HG03196 (cell line): ENCODE data around the gene CSNK1G2.

Experiments
- ATAC-seq: cut with Tn5 transposase; IDR thresholded peaks from one replicate; pipeline ENCODE4 v1.9.1; 2021; ENCODE audit not compliant: unreplicated experiment

CSNK1G2 gene

DNA sequence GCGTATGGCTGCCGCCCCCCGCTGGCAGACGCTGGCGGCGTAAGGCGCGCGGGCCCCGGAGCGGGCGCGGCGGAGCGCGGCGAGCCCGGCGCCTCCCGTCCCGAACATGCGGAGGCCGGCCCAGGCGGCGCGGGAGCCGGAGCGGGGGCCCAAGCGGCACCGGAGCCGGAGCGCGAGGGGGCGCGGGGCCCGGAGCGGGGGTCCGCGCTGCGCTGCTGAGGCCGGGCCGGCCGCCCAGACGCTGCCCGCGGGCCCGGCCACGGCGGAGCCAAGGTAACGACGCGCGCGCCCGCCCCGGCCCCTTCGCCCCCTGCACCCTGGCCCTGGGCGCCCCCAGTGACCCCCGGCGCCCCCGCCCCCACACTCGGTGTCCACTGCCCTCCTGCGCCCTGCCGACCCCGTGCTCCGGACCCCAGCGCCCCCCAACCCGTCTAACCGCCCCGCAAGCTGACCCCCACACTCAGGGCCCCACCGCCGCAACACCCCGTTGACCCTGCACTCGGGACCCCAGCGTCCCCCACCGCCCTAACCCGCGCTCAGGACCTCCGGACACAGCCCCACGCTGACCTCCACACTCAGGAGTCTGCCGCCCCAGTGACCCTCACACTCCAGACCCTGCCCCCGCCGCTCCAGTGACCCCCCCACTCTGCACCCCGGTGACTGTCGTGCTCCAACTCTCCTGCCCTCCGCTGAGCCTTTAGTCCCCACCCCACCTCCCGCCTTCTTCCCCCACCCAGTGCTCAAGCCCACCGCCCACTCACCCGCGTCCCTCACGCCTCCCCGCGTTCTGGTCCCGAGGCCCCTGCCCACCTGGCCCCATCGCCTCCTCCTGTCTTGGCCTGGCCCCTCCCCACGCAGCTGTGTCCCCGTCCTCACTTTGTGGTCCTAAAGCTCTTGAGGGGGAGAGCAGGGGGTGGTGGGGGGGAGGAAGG lies at the start of gene CSNK1G2:
TSS of gene CSNK1G2 (plus strand) at position 27 of the 932 bp plus-strand sequence. CDS start 28,601 bp downstream, outside the sequence.
- peak; percentile 44 for ATAC-seq

DNA sequence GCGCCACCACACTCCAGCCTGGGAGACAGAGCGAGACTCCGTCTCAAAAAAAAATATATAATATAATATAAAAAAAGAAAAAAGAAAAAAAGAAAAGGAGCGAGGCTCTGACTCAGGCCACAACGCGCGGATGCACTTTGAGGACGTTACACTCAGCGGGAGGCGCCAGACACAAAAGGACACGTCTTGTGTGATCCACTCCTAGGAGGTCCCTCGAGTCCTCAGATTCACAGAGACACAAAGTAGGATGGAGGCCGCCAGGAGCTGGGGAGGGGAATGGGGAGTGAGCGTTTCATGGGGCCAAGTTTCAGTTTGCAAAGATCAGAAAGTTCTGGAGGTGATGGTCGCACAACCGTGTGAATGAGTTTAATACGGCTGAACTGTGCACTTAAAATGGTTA lies 47.2 kb upstream of the CSNK1G2 start:
- ATAC-seq, result no peak

DNA sequence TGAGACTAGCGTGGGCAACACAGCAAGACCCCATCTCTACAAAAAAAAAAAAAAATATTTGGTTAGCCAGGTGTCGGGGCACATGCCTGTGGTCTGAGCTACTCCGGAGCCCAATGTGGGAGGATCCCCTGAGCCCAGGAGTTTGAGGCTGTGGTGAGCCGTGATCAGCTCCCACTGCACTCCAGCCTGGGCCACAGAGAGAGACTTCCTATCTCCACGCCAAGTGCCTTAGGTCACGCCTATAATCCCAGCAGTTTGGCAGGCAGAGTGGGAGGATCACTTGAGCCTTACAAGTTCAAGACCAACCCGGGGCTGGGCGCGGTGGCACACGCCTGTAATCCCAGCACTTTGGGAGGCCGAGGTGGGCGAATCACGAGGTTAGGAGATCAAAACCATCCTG lies 44.5 kb upstream of the CSNK1G2 start:
- ATAC-seq, result no peak

DNA sequence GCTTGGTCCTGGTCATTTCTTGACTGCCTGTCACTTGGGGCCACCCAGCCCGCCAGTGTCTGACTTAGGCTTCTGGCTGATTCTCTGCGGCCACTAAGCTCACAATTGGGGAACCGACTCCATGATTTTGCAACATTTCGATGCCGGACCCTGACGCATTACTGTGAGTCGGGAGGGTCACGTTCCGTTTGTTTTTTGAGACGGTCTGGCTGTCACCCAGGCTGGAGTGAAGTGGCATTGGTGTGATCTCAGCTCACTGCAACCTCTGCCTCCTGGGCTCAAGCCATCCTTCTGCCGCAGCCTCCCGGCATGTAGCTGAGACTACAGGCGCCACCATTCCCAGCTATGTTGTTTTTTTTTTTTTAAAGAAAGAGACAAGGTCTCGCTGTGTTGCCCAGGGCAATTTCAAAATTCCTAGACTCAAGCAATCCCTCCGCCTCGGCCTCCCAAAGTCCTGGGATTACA lies 39.0 kb upstream of the CSNK1G2 start:
- ATAC-seq, result no peak

DNA sequence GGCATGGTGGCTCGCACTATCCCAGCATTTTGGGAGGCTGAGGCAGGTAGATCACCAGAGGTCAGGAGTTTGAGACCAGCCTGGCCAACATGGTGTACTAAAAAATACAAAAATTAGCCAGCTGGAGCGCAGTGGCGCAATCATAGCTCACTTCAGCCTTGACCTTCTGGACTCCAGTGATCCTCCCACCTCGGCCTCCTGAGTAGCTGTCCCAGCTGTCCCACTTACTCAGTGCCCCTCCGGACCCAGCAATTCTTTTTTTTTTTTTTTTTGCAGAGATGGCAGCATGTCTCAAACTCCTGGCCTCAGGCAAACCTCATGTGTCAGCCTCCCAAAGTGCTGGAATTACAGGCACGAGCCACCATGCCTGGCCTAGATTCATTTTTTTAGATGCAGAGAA lies 38.0 kb upstream of the CSNK1G2 start:
- ATAC-seq, result no peak

DNA sequence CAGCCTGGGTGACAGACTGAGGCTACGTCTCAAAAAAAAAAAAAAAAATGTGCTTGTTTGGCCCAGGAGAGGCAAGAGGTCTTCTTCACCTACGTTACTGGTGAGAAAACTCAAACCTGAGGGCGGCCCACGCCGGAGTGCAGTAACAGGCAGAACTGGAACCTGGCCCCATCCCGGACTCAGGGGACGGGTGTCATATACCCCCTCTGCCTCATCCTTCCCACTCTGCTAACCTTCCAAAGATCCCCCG lies 36.2 kb upstream of the CSNK1G2 start:
- ATAC-seq, result no peak

DNA sequence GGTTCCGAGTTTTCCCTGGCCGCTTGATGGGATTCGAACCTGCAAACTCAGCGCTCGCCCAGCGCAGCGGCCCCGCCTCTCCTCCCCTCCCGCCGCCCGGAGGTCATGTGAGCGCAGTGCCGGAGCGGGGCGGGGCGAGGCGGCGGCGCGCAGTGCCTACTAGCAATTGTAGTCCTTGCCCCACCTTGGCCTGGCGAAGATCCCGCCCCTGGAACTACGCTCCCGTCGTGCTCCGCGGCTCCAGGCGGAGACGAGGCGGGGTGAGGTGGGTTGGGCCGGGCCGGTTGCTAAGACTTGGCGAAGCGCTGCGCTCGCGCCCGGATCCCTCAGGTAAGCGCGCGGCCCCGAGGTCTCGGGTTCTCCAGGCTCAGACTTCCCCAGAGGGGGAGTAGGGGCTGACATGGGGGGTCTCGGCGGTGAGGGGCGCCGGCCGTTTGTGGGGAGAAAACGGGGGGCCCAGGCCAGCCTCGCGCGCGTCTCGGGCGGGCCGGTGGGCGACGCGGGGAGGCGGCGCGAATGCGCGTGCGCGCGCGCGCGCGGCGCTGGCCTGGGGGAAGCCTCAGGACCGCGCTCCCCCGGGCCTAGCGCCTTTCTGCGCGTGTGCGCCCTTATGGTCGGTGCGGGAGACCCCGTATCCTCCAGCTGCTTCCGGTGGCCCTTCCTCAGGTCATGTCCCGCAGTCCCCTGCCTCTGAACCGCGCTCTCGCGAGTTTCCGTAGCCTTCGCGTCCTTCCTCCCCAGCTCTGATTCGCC lies 35.7 kb upstream of the CSNK1G2 start, which contains the start of the genes ADAT3 and SCAMP4:
TSS of gene ADAT3 (plus strand) at position 290 of the 753 bp plus-strand sequence. CDS start 6,649 bp downstream, outside the sequence.
TSS of gene SCAMP4 (plus strand) at position 290 of the 753 bp plus-strand sequence. CDS start 9,621 bp downstream, outside the sequence.
- peak; percentile 80 for ATAC-seq

DNA sequence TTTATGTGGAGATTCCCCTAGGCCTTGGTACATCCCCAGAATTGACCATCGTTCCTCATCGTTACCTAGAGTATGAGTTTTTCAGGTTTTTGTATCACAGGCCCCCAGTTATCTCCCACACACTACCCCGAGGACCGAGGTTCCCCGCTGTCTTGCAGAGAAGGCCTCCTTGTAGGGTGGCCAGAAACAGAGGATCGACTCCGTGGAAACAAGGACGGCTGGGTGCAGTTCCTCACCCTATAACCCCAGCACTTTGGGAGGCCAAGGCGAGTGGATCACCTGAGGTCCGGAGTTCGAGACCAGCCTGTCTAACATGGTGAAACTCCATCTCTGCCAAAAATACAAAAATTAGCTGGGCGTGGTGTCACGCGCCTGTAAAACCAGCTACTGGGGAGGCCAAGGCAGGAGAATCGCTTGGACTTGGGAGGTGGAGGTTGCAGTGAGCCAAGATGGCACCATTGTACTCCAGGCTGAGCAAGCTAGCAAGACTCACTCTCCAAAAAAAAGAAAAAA lies 35.1 kb upstream of the CSNK1G2 start:
- no peak for ATAC-seq

DNA sequence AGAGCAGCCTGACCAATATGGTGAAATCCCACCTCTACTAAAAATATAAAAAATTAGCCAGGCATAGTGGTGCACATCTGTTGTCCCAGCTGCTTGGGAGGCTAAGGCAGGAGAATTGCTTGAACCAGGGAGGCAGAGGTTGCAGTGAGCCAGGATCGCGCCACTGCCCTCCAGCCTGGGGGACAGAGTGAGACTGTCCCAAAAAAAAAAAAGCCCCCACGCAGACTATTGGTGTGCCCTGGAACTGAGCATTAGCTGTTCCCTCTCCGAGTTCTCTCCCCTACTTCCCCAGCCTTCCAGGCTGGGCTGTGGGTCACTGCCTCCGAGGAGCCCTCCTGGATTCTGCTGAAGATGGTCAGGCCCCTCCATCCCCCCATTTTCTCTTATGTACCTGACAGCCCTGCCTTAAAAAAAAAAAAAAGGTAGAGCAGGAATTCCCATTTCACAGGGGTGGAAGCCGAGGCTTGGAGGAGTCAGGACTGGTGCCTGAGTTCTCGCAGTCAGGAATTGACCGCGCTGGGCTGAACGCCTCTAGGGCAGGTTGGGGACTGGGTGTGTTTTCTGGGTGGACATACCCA lies 33.9 kb upstream of the CSNK1G2 start:
- no peak for ATAC-seq

DNA sequence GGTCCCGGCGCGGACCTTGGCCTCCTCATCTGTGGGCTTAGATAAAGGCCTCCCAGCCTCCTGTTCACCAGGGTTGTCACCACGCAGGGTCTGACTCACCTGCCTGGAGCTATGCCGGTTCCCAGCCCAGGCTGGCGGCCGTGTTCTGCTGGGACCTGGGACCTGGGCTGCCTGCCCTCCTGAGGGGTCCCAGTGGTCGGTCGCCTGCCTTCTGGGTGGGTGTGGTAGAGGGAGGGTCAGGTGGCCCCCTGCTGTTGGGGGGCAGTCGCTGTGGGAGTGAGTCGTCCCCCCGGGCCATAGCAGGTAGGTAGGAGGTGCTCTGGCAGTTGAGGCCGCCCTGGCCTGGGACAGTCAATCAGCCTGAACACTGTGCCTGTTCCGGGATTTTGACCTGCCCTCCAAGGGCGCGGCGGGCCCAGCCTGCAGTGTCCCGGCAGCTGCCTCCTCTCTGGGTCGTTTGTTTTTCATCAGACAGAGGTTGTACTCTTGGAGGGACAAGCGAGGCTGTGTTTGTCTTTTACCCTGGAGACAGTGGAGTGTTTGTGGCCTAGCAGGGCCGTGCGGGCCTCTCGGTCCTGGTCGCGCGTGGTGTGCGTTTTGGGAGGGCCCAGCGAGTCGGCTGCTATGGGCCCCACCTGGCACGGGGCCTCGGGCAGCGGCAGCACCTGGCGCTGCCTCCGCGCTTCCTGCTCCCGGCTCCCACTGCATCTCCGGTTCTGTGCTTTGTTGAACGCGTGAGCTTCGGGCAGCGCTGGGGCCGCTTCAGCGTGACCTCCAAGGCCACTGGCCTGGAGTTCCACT lies 33.2 kb upstream of the CSNK1G2 start:
- no peak for ATAC-seq

DNA sequence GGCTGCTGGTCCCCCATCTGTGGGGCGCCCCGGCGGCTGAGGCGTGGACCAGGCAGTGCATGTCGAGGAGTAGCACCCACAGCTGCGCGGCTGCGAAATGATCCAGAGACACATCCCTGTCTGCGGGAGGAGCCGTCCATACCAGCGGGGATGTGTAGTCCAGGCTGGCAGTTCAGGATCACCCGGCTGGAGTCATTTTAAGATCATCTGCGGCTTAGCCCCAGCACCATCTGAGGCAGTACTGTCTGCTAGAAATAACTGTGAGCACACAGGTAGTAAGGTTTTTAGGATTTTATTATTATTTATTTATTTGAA lies 32.7 kb upstream of the CSNK1G2 start:
- ATAC-seq, result no peak

DNA sequence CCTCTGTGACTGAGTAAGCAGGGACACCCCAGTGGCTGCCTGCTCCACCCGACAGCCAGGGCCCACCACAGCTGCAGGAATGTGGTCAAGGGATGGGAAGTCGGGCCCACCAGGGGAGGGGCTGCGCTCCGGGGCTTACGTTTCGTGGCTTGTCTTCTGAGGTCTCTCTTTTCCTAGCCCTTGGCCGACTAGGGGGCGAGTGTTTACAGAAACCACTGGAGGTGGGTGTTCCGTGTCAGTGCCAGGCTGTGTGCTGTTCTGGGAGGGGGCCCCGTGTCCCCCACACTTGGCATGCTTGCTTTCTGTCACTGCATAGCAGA lies 31.3 kb upstream of the CSNK1G2 start:
- no peak for ATAC-seq

DNA sequence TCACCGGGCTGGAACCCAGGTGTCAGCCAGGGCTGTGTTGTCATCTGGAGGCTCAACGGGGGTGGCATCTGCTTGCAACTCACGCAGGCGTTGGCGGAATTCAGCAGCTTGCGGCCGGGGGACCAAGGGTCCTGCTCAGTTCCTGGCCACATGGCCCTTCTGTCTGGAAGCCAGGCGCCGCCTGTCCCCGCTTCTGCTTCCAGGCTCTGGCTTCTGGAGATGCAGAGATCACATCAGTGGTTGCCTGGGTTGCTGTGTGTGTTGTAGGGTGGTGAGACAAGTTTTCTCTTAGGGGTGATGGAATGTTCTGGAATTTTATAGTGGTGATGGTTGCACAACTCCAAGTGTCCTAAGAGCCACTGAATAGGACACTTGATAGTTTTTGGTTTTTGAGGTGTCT lies 30.8 kb upstream of the CSNK1G2 start:
- ATAC-seq, result no peak

DNA sequence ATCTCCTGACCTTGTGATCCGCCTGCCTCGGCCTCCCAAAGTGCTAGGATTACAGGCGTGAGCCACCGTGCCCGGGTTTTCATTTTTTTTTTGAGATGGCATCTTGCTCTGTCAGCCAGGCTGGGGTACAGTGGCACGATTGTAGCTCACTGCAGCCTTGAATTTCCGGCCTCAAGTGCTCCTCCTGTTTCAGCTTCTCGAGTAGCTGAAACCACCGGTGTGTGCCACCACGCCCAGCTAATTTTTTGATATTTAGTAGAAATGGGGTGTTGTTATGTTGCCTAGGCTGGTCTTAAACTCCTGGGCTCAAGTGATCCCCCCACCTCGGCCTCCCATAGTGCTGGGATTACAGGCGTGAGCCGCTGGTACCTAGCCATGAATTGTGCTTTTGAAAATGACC lies 29.9 kb upstream of the CSNK1G2 start:
- ATAC-seq, result no peak

DNA sequence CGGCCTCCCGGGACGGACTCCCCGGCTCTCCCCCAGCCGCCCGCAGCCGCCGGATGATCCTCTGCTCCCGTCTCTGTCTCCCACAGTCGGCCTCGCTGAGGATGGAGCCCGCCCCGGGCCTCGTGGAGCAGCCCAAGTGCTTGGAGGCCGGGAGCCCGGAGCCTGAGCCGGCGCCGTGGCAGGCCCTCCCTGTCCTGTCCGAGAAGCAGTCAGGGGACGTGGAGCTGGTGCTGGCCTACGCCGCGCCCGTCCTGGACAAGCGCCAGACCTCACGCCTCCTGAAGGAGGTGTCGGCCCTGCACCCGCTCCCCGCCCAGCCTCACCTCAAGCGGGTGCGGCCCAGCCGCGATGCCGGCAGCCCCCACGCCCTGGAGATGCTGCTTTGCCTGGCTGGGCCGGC lies 29.0 kb upstream of the CSNK1G2 start:
- no peak for ATAC-seq

DNA sequence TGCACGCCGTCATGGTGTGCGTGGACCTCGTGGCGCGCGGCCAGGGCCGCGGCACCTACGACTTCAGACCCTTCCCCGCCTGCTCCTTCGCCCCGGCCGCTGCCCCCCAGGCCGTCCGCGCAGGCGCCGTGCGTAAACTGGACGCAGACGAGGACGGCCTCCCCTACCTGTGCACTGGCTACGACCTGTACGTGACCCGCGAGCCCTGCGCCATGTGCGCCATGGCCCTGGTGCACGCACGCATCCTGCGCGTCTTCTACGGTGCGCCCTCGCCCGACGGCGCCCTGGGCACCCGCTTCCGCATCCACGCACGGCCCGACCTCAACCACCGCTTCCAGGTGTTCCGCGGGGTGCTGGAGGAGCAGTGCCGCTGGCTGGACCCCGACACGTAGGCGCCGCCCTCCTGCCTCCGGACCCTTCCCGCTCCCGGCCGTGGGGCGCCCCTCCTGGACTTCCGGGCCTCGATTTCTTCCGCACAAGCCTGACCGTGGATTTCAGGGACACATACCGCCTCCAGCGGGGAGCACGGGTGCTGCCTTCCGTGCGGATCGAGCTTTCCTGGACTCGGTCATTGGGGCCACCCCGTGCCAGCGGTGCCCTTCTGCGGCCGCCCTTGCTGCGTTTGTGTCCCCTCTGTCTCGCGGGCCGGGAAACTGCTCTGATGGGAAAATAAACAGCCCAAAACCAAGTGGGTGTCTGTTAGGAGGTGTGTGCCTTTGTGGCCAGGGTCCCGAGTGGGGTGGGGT lies 28.0 kb upstream of the CSNK1G2 start:
- ATAC-seq, result no peak

DNA sequence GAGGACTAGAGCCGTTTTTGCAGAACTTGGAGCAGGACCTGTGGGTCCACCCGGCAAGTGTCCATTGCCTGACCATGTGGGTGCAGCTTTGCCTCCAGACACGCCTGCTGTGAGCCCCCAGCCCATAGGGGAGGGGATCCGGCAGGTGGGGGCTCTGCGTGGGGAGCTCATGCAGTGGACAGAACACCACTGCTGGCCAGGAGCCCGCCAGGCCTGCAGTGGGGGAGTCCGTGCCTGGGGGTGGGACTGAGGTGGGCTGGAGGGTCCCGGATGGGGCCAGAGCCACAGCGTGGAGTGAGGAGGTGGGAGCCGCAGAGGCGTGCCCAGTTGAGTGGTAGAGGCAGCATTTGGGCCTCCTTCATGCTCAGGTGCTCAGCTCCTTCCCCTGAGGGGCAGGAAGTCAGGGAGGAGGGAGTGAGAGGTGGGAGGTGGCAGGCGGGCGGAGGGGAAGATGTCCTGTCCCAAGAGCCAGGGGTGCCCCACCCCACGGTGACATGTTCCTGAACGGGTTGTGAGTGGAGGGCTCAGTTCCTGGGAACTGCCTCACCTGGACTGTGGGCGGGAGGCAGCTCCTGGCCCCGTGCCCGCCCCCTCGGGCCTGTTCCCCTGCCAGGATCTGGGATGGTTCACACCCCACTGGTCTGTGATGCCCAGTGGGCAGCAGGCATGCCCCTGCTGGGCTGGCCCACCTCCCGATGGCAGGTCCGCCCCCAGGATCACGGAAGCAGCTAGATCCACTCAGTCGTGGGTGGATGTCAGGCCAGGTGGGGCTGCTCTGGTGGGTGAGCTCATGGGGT lies 27.0 kb upstream of the CSNK1G2 start:
- ATAC-seq, result no peak

DNA sequence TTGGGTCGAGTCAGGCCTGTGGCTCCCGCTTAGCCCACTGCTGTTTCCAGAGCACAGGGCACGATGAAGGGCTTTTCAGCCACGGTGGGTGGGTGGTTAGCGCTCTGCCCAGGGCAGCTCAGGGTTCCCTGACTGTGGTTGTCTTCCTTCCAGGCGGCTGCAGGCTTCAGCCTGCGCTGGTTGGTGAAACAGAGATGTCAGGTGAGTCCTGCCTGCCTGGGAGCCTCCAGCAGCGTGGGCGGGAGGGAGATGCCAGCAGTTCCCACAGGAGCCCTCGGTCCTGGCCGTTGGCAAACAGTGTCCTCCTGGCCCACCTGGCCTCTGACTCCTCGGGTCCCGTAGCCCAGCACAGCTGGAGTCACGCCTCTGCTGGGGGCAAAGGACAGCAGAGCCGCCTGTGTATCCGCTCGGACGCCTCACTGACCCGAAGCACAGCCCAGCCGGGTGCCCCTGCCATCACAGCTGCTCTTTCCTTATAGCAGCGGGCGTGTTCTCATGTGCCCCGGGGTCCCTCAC lies 26.1 kb upstream of the CSNK1G2 start:
- no peak for ATAC-seq

DNA sequence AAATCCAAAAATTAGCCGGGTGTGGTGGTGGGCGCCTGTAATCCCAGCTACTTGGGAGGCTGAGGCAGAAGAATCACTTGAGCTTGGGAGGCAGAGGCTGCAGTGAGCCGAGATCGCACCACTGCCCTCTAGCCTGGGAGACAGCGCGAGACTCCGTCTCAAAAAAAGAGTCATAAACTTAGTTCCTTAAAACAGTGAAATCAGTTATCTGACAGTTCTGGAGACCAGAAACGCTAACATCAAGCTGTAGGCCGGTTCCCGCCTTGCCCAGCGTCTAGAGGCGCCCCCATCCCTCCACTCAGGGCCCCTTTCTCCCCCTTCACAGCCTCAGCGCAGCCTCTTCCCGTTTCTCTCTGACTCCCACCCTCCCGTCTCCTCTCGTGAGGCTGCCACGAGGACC lies 23.8 kb upstream of the CSNK1G2 start:
- ATAC-seq, result no peak
